HG03521 (cell line): Measurements from ENCODE around the gene HIC2.
"Not testable (repeated sequence)": the region's sequence is repeated elsewhere in the genome, so short reads cannot be mapped to it uniquely, and the experiment has no call there.

Experiments
- ATAC-seq: cut with Tn5 transposase; IDR thresholded peaks from one replicate; pipeline ENCODE4 v1.9.1; 2021; ENCODE audit warnings: mild to moderate bottlenecking, moderate library complexity; ENCODE audit not compliant: unreplicated experiment

The HIC2 gene

GRCh38 chr22:21490556-21490955 is 73.4 kb downstream of the HIC2 start:
- ATAC-seq, result not testable (repeated sequence)

GRCh38 chr22:21492271-21492670 is 75.1 kb downstream of the HIC2 start:
- ATAC-seq, result not testable (repeated sequence)

DNA sequence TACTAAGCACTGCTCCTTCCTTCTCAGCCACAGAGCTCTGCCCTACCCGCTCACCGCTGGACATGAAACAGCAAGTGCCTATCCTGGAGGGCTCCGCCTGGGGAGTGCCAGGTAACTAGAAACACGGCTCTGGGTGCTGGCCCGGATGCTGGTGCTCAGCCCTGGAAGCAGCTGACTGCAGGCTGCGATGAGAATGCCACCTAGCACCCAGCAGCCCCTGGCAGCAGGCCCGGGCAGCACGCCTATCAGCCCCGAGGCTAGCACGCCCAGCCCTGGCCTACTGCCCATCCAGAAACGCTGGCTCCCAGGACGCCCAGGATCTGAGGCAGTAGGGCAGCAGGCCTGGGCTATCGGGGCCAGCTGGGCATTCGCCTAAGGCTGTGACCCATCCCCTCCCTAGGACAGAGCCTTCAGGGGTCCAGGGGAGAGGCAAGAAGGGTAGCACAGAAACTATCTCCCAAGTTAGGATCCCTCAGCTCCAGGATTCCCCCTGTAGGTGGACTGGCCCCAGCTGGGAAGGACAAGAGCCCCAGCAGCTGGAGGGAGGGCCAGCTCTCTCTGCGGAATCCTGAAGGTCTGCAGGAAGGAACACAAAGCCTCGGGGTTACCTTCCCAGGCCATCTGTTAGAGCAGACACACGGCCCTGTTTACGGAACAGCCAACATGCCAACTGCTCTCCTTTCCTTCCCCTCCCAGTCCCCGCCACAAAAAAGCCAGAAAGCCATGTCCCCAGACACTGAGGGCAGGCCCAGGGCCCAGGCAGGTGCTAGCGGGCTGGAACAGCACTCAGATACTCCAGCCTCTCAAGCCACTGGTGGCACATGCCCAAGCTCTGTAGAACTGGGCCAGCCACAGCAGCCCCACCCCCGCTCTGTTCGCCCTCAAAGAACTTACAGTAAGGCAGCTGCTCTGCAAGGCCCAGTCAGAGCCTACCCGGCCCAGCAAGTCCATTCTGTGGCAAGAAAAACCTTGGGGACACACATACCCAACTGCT is 76.9 kb downstream of the HIC2 start:
- ATAC-seq, result not testable (repeated sequence)

GRCh38 chr22:21497984-21498383 is 80.8 kb downstream of the HIC2 start:
- not testable (repeated sequence) for ATAC-seq

- not testable (repeated sequence) for ATAC-seq
Observed at GRCh38 chr22:21498489-21498888, 81.3 kb downstream of the HIC2 start.

- not testable (repeated sequence) for ATAC-seq
Observed at GRCh38 chr22:21499623-21500506, 82.7 kb downstream of the HIC2 start.
